Kidney epithelial cell (primary cell): ENCODE results near the gene PGRMC2. TPM values are rescaled to one million over a fixed set of nuclear protein-coding genes. Genes with fewer than 3 reads are reported as not detected.

Experiments
- DNase-seq: peaks from one replicate; pipeline ENCODE4 v3.0.0-alpha.2; 2010; ENCODE audit warnings: low read depth
- H3K27me3 ChIP-seq: 2 replicates; pipeline ENCODE4 v1.6.0; 2011; ENCODE audit warnings: low read length; ENCODE audit not compliant: control insufficient read depth, insufficient read depth
- H3K36me3 ChIP-seq: 2 replicates; pipeline ENCODE4 v1.5.1; 2011; ENCODE audit warnings: low read length; ENCODE audit not compliant: control insufficient read depth, insufficient read depth
- H3K4me3 ChIP-seq: 2 replicates; pipeline ENCODE4 v1.5.1; 2011; ENCODE audit warnings: low read depth, mild to moderate bottlenecking, control low read depth, low read length
- total RNA-seq: library from RNA; depleted of rRNA; stranded (reverse); fragments of >200 nt; gene quantifications from 2 replicates; pipeline ENCODE4 v1.2.3, GENCODE V29; 2015
- TF ChIP-seq, protein P1 (sequence below): IDR thresholded peaks from 2 replicates; pipeline ENCODE4 v1.5.1; 2011; ENCODE audit warnings: mild to moderate bottlenecking, moderate library complexity, low read length, control low read depth, inconsistent platforms; ENCODE audit not compliant: insufficient read depth, poor library complexity, severe bottlenecking

PGRMC2 gene
- total RNA-seq, 1 donor from 2014 or later, result 29.6 TPM

DNA sequence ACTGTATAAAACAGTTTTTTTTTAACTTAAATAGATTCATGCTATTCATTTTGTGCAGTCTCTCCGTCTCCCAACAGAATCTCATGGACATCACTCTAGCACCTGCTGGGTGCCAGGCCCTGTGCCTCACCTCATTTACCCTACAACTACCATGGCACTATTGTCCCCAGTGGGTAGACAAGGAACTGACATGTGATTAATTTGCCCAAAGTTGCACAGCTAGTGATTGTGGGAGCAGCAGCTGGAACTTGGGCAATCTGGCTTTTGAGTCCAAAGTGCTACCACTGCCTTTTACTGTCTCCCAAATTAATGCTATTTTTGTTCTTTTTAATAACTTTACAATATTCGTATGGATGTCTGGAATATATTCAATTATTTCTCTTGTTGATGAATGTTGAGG is 11.2 kb upstream of the PGRMC2 start:
- Histone ChIP-seq H3K36me3 (no peaks in the 10 kb centered on the region), H3K4me3 (no peak overlapping the region), H3K27me3 (no peaks in the 10 kb centered on the region)
- TF ChIP-seq, protein P1, sequence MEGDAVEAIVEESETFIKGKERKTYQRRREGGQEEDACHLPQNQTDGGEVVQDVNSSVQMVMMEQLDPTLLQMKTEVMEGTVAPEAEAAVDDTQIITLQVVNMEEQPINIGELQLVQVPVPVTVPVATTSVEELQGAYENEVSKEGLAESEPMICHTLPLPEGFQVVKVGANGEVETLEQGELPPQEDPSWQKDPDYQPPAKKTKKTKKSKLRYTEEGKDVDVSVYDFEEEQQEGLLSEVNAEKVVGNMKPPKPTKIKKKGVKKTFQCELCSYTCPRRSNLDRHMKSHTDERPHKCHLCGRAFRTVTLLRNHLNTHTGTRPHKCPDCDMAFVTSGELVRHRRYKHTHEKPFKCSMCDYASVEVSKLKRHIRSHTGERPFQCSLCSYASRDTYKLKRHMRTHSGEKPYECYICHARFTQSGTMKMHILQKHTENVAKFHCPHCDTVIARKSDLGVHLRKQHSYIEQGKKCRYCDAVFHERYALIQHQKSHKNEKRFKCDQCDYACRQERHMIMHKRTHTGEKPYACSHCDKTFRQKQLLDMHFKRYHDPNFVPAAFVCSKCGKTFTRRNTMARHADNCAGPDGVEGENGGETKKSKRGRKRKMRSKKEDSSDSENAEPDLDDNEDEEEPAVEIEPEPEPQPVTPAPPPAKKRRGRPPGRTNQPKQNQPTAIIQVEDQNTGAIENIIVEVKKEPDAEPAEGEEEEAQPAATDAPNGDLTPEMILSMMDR, result no peak
- DNase-seq, result no peak

DNA sequence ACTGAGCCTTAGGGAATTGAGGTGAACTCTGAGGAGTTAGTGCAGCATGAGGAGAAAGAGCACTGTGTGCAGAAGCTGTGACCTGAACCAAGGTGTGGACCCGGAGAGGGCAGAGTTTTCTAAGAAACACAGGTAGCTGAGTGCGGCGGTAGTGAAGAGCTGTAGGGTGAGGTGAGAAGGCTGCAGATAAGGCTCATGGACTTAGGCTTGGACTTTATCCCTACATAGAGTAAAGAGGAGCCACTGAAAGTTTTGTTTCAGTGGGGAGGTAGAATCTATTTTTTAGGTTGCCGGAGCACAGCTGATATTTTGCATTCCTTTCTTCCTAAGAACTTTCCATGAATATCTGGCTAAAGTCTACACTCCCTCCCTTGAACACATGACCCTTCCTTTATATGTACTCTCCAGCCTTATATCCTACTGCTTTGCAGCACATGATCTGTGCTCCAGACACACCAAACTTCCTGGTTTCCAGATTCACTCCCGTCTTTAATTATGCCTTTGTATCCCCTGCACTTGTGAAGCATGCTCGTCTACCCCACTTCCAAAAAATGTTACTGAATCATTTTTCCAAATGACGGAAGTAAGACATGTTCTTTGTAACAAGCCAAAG is 10.6 kb upstream of the PGRMC2 start:
- Histone ChIP-seq H3K36me3 (no peaks in the 10 kb centered on the region), H3K4me3 (no peak overlapping the region), H3K27me3 (no peaks in the 10 kb centered on the region)
- TF ChIP-seq, protein P1, result no peak
- DNase-seq, result no peak

DNA sequence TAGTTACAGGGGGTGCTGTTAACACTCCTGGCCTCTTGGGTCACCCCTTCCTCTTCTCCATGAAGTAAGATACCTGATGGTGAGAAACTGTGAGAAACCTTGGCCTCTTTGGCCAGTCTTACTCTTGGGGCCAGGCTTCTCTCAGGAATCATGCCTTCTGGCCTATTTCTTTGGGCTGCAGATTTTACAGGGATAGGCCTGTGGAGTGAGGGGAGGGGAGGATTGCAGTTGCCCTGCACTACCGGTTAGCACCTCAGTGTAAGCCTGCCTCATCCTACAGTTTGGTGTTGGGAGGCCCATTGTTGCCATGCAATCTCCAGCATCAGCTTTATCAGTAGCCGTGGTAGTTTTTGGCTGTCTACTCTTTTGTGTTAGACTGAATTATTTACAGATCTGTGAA is 7.6 kb upstream of the PGRMC2 start:
- DNase-seq, result no peak
- Histone ChIP-seq H3K27me3 (no peaks in the 10 kb centered on the region), H3K36me3 (no peaks in the 10 kb centered on the region), H3K4me3 (no peak overlapping the region)
- TF ChIP-seq, protein P1, result no peak

DNA sequence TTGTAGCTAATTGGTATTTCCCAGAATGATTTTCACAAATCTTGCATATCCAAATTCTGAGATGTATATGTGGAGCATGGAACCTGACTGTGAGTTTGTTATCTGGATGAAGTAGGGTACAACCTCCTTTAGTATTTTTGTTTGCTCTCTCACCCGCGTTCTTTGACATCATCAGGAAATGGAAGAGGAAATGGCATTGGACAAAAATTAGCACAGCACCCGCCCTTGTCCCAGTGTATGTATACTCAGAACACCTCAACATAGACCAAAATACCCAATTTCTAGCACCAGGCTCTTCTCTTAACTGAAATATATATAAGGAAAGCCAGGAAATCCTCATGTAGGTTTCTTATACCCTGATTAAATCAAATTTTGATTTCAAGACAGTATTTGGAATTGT is 6.9 kb upstream of the PGRMC2 start:
- Histone ChIP-seq H3K27me3 (no peaks in the 10 kb centered on the region), H3K4me3 (no peak overlapping the region), H3K36me3 (no peaks in the 10 kb centered on the region)
- TF ChIP-seq, protein P1, result no peak
- DNase-seq, result no peak

DNA sequence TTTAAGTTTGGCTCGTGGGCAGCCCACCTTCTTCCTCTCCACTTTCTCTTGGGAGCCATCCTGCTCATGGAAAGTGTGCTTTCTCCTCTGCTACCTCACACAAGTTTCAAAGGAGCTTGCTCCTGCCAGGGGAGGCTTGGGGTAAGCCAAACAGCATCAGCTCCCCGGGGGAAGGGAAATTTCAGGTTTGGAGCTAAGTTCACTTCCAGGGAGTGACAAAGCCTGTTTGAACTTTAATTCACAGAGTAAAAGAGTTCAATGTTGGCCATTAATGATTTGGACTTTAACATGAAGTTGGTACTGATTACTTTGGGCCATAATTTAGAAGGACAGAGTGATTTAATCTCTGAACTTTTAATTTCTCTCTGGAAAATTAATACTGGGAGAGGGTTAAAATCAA is 4.7 kb upstream of the PGRMC2 start:
- no peak overlapping the region for H3K4me3 ChIP-seq
- TF ChIP-seq, protein P1, result no peak
- H3K27me3 ChIP-seq, result no peaks in the 10 kb centered on the region
- no peak for DNase-seq
- no peaks in the 10 kb centered on the region for H3K36me3 ChIP-seq

DNA sequence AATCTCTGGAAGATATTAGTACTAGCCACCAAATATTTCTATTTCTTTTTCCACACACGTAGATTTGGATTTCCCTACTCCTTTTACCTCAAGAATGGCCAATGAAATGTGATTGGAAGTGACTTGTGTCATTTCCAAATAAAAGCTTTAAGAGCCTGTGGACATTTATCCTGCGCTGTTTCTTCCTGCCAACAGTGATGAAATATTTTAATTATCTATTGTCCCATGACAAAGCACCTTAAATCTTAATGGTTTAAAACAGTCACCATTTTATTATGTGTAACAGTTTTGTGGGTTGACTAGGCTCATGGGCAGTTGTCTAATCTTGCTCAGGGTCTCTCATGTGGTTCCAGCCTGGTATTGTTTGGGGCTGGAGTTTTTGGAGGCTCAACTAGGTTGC is 3.5 kb upstream of the PGRMC2 start:
- no peaks in the 10 kb centered on the region for H3K27me3 ChIP-seq
- no peaks in the 10 kb centered on the region for H3K36me3 ChIP-seq
- no peak for DNase-seq
- H3K4me3 ChIP-seq, result no peak overlapping the region
- TF ChIP-seq, protein P1, result no peak
